Hepatic stellate cell (primary cell): ENCODE data around the gene PLEKHD1.
"Not testable (repeated sequence)": the region's sequence is repeated elsewhere in the genome, so short reads cannot be mapped to it uniquely, and the experiment has no call there.

Source experiments
- DNase-seq: peaks from one replicate; pipeline ENCODE4 v3.0.0; 2011; ENCODE audit warnings: low spot score

The PLEKHD1 gene

GRCh38 chr14:69484444-69485314 lies at the start of gene PLEKHD1:
PLEKHD1 (plus strand) TSS chr14:69484728; CDS start chr14:69484966, 238 bp downstream.
- DNase-seq: no peak

GRCh38 chr14:69439521-69440270 lies 44.8 kb upstream of the PLEKHD1 start:
- DNase-seq: no peak

DNA sequence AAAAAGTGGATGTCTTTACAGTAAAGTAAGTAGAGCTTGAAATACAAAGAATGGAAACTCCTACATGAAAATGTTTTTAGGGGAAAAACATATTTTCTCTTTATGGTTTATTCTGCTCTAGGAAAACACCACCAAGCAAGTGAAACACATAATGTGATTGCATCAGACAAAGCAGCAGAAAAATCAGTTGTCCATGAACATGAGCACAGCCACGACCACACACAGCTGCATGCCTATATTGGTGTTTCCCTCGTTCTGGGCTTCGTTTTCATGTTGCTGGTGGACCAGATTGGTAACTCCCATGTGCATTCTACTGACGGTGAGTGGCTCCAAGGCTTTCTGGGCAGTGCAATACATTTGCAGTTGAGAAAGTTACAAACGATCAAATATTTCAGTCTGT lies 42.6 kb upstream of the PLEKHD1 start:
- no peak for DNase-seq

DNA sequence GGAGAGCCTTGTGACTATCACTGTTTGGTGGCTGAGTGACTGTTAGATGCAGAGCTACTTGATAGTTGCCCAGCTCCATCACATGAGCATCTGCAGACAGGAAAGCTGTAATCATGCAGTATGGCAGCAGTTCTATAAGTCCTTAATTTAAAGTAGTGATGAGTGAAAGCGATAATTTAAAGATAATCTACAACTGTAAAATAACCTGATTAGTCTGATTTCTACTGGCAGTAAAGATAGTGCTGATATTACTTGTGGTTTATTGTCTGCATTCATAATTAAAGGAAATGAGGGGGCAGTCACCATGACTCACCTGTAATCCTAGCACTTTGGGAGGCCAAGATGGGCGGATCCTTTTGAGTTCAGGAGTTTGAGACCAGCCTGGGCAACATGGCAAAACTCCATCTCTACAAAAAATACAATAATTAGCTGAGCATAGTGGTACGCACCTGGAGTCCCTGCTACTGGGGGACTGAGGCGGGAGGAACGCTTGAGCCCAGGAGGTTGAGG lies 41.2 kb upstream of the PLEKHD1 start:
- no peak for DNase-seq

DNA sequence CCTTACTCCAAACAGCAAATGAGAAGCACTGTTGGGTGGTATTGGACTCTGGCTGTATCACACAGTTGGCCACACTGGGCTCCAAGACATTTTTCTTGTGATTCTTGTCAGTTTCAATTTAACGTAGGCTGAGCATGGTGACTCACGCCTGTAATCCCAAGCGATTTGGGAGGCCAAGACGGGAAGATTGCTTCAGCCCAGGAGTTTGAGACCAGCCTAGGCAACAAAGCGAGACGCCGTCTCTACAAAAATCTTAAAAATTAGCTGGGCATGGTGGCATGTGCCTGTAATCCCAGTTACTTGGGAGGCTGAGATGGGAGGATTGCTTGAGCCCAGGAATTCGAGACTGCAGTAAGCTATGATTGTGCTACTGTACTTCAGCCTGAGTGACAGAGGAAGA lies 35.3 kb upstream of the PLEKHD1 start:
- no peak for DNase-seq

DNA sequence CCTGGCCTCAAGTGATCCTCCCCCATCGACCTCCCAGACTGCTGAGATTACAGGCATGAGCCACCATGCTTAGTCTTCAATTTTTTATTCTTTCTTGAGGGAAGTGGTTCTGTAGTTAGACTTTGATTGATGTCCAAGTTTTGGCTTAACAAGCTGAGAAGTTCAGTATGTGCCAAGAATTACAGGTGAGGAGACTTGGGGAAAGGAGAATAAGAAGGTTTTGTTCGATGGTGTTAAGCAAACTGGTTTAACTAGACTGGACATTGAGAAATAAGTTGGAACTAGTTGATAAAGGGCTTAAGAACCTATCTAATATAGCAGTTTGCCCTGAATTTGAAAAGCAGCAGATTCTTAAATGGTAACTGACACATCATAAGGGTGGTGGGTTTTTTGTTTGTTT lies 32.6 kb upstream of the PLEKHD1 start:
- no peak for DNase-seq

GRCh38 chr14:69458350-69458749 lies 26.2 kb upstream of the PLEKHD1 start:
- DNase-seq: no peak

GRCh38 chr14:69459122-69459521 lies 25.4 kb upstream of the PLEKHD1 start:
- no peak for DNase-seq

GRCh38 chr14:69460093-69460701 lies 24.3 kb upstream of the PLEKHD1 start:
- peak; percentile 78 for DNase-seq

GRCh38 chr14:69464379-69464778 lies 20.1 kb upstream of the PLEKHD1 start:
- peak; percentile 40 for DNase-seq

- peak; percentile 91 for DNase-seq
Observed at GRCh38 chr14:69464829-69465228, 19.7 kb upstream of the PLEKHD1 start.

DNA sequence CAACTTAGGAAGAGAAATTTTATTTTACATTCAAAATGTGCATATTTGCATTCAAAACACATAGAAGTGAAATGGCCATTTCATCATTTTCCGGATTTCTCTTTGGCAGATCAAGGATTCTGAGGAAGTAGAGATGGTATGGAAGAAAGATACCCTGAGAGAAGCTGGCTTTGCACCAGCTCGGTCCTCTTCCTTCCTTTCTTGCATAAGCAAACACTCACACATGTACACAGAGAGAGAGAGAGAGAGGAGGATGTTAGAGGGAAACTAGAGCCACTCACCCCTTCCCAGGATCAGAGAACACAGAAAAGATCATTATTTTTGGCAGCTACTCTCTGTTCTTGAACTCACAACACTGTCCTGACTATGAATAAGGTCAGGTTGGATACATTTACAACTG lies 15.6 kb upstream of the PLEKHD1 start:
- no peak for DNase-seq

GRCh38 chr14:69471436-69471835 lies 13.1 kb upstream of the PLEKHD1 start:
- no peak for DNase-seq

DNA sequence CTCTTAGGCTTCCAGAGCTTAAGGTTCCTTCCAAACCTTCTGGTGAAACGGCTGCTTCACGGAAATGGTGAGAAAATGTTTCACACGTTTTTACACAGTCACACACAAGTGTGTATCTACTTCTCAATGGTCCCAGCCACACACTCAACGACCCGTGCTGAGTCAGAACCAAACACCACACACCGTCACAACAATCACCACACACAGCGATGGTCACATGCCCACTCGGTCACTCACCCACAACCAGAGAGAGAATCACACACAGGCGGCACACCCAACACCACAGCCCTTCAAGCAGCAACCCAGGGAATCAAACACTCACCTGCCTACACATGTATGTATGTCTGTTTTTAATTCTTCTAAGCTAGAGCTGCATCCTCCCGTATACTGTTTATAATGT lies 12.6 kb upstream of the PLEKHD1 start:
- no peak for DNase-seq

- no peak for DNase-seq
Observed at GRCh38 chr14:69473260-69473659, 11.3 kb upstream of the PLEKHD1 start.

GRCh38 chr14:69473946-69474345 lies 10.6 kb upstream of the PLEKHD1 start:
- DNase-seq: no peak

- no peak for DNase-seq
Observed at GRCh38 chr14:69475194-69475818, 9.2 kb upstream of the PLEKHD1 start.

DNA sequence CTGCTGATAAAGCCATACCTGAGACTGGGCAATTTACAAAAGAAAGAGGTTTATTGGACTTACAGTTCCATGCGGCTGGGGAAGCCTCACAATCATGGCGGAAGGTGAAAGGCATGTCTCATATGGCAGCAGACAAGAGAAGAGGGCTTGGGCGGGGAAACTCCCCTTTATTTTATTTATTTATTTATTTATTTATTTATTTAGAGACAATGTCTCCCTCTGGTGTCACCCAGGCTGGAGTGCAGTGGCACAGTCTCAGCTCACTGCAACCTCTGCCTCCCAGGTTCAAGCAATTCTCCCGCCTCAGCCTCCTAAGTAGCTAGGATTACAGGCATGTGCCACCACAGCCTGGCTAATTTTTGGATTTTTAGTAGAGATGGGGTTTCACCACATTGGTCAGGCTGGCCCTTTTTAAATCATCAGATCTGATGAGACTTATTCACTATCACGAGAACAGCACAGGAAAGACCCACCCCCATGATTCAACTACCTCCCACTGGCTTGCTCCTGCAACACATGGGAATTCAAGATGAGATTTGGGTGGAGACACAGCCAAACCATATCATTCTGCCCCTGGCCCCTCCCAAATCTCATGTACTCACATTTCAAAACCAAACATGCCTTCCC lies 7.6 kb upstream of the PLEKHD1 start:
- DNase-seq: not testable (repeated sequence)

GRCh38 chr14:69478055-69478454 lies 6.5 kb upstream of the PLEKHD1 start:
- not testable (repeated sequence) for DNase-seq

- DNase-seq: no peak
Observed at GRCh38 chr14:69479696-69480095, 4.8 kb upstream of the PLEKHD1 start.

GRCh38 chr14:69480136-69480535 lies 4.4 kb upstream of the PLEKHD1 start:
- DNase-seq: no peak
